GM23248 (cell line): Measurements from ENCODE around the gene ZNRF2. TPM values are rescaled to one million over a fixed set of nuclear protein-coding genes. Genes with fewer than 3 reads are reported as not detected.

Experiments
- DNase-seq: peaks from one replicate; pipeline ENCODE4 v3.0.0-alpha.2; 2015
- H2AFZ ChIP-seq: fragments of 200-600 bp; sonication (generic); 2 replicates; pipeline ENCODE4 v1.6.1; 2016; ENCODE audit warnings: antibody characterized with exemption
- H3F3A ChIP-seq: fragments of 200-600 bp; sonication (generic); 2 replicates; pipeline ENCODE4 v1.6.1; 2016; ENCODE audit warnings: mild to moderate bottlenecking, antibody characterized with exemption, mixed run types; ENCODE audit not compliant: insufficient read depth
- H3K27ac ChIP-seq: fragments of 200-600 bp; sonication (generic); 2 replicates; pipeline ENCODE4 v1.5.1; 2016; ENCODE audit warnings: mild to moderate bottlenecking
- H3K27me3 ChIP-seq: fragments of 200-600 bp; sonication (generic); replicated peaks from 2 replicates; pipeline ENCODE4 v1.6.1; 2016; ENCODE audit warnings: mild to moderate bottlenecking; ENCODE audit not compliant: insufficient read depth
- H3K36me3 ChIP-seq: fragments of 200-600 bp; sonication (generic); 2 replicates; pipeline ENCODE4 v1.6.1; 2016; ENCODE audit warnings: low read depth, mild to moderate bottlenecking
- H3K4me1 ChIP-seq: fragments of 200-600 bp; sonication (generic); 2 replicates; pipeline ENCODE4 v1.6.1; 2016; ENCODE audit warnings: mild to moderate bottlenecking; ENCODE audit not compliant: insufficient read depth
- H3K4me2 ChIP-seq: fragments of 200-600 bp; sonication (generic); one replicate; pipeline ENCODE4 v1.6.1; 2016; ENCODE audit warnings: mild to moderate bottlenecking; ENCODE audit not compliant: unreplicated experiment
- H3K4me3 ChIP-seq: fragments of 200-600 bp; sonication (generic); 2 replicates; pipeline ENCODE4 v1.5.1; 2016; ENCODE audit warnings: mild to moderate bottlenecking
- H3K79me2 ChIP-seq: fragments of 200-600 bp; sonication (generic); 2 replicates; pipeline ENCODE4 v1.6.1; 2016; ENCODE audit warnings: mild to moderate bottlenecking; ENCODE audit not compliant: insufficient read depth
- H3K9ac ChIP-seq: fragments of 200-600 bp; sonication (generic); 2 replicates; pipeline ENCODE4 v1.6.1; 2016; ENCODE audit warnings: mild to moderate bottlenecking
- H3K9me2 ChIP-seq: fragments of 200-600 bp; sonication (generic); 2 replicates; pipeline ENCODE4 v1.6.1; 2016; ENCODE audit warnings: mixed run types, mild to moderate bottlenecking, moderate library complexity; ENCODE audit not compliant: insufficient read depth
- H3K9me3 ChIP-seq: fragments of 200-600 bp; sonication (generic); one replicate; pipeline ENCODE4 v1.6.1; 2017; ENCODE audit warnings: low read depth
- H4K20me1 ChIP-seq: fragments of 200-600 bp; sonication (generic); 2 replicates; pipeline ENCODE4 v1.6.0; 2016; ENCODE audit not compliant: insufficient read depth
- EZH2 ChIP-seq: fragments of 200-600 bp; sonication (generic); IDR thresholded peaks from 2 replicates; pipeline ENCODE4 v1.6.1; 2018; ENCODE audit warnings: antibody characterized with exemption, mild to moderate bottlenecking; ENCODE audit not compliant: insufficient read depth, poor library complexity, severe bottlenecking
- EZH2phosphoT487 ChIP-seq: fragments of 200-600 bp; sonication (generic); IDR thresholded peaks from 2 replicates; pipeline ENCODE4 v1.6.1; 2018; ENCODE audit warnings: antibody characterized with exemption, moderate library complexity, mild to moderate bottlenecking, low read depth; ENCODE audit not compliant: insufficient read depth
- WGBS, 2 experiments: methylation state at CpG; one replicate each; pipeline ENCODE4 v1.1.6; 2015 to 2017; ENCODE audit warnings: low lambda C conversion rate in 2 of 2, low coverage in 1 of 2; ENCODE audit errors: missing lambda C conversion rate in 2 of 2; 5-methylcytosine and 5-hydroxymethylcytosine counted together
- in situ Hi-C: fragments of 300-500 bp; cut with MboI; formaldehyde crosslinking; loops from 2 replicates; pipeline ENCODE4 v1.15.0; 2020
- polyA plus RNA-seq: library from polyadenylated mRNA; unstranded; fragments of >200 nt; fragmentation: Nextera tagmentation; extraction: Ambion mirVana; gene quantifications from 2 replicates; pipeline ENCODE4 v1.2.1, GENCODE V29; 2016
- total RNA-seq: library from RNA; depleted of rRNA; stranded (reverse); fragments of >200 nt; shearing (Covaris generic); gene quantifications from 2 replicates; pipeline ENCODE4 v1.2.3, GENCODE V29; 2014

The ZNRF2 gene
- total and polyA plus RNA-seq, 2 experiments from 2014 or later = 0.25 to 6.5 TPM

GRCh38 chr7:30309302-30309701 is 24.9 kb downstream of the ZNRF2 start:
- Histone ChIP-seq H3K36me3 (no peaks in the 10 kb centered on the region), H3K9ac (no peak overlapping the region), H3K4me2 (no peak overlapping the region), H3K27me3 (no peaks in the 10 kb centered on the region), H4K20me1 (no peaks in the 10 kb centered on the region), H3K4me1 (no peaks in the 10 kb centered on the region), H2AFZ (no peak overlapping the region), H3K9me2 (no peaks in the 10 kb centered on the region), H3K27ac (no peak overlapping the region), H3K79me2 (peaks cover 8% of the 10 kb centered on the region; the same call in 1 of the 2 replicates), H3F3A (no peaks in the 10 kb centered on the region), H3K9me3 (no peaks in the 10 kb centered on the region), H3K4me3 (no peak overlapping the region)
- WGBS, 2 experiments = 94 to 100% methylated on average over 1 of the region's 1 CpG
- in situ Hi-C loops = no loop called here
- no peak for TF ChIP-seq EZH2
- no peak for TF ChIP-seq EZH2phosphoT487
- no peak for DNase-seq

- Histone ChIP-seq H3K27me3 (no peaks in the 10 kb centered on the region), H3K9ac (no peak overlapping the region), H3K79me2 (peaks cover 8% of the 10 kb centered on the region; the same call in 1 of the 2 replicates), H4K20me1 (no peaks in the 10 kb centered on the region), H2AFZ (no peak overlapping the region), H3K9me2 (no peaks in the 10 kb centered on the region), H3K27ac (no peak overlapping the region), H3K4me3 (no peak overlapping the region), H3K4me1 (no peaks in the 10 kb centered on the region), H3K9me3 (no peaks in the 10 kb centered on the region), H3K36me3 (no peaks in the 10 kb centered on the region), H3F3A (no peaks in the 10 kb centered on the region), H3K4me2 (no peak overlapping the region)
- no peak for TF ChIP-seq EZH2phosphoT487
- TF ChIP-seq EZH2 = no peak
- DNase-seq = no peak
- in situ Hi-C loops = no loop called here
- WGBS, 2 experiments = 91 to 93% methylated on average over 2 of the region's 2 CpGs
Measured at GRCh38 chr7:30309842-30310435, 25.5 kb downstream of the ZNRF2 start.

- Histone ChIP-seq H3K4me1 (no peaks in the 10 kb centered on the region), H3K79me2 (peaks cover 12% of the 10 kb centered on the region; the same call in 1 of the 2 replicates), H3K27me3 (no peaks in the 10 kb centered on the region), H4K20me1 (no peaks in the 10 kb centered on the region), H3F3A (no peaks in the 10 kb centered on the region), H3K9me2 (no peaks in the 10 kb centered on the region), H2AFZ (no peak overlapping the region), H3K4me2 (no peak overlapping the region), H3K4me3 (no peak overlapping the region), H3K9me3 (no peaks in the 10 kb centered on the region), H3K27ac (no peak overlapping the region), H3K9ac (no peak overlapping the region), H3K36me3 (no peaks in the 10 kb centered on the region)
- 96 to 97% methylated on average over 9 of the region's 9 CpGs for WGBS, 2 experiments
- in situ Hi-C loops = no loop called here
- no peak for DNase-seq
- TF ChIP-seq EZH2phosphoT487 = no peak
- TF ChIP-seq EZH2 = no peak
Measured at GRCh38 chr7:30310674-30311362, 26.4 kb downstream of the ZNRF2 start.

GRCh38 chr7:30312178-30312577 is 27.8 kb downstream of the ZNRF2 start:
- H3F3A ChIP-seq = no peaks in the 10 kb centered on the region
- H3K4me1 ChIP-seq = no peaks in the 10 kb centered on the region
- H3K9me2 ChIP-seq = no peaks in the 10 kb centered on the region
- H3K27me3 ChIP-seq = no peaks in the 10 kb centered on the region
- in situ Hi-C loops = no loop called here
- H3K27ac ChIP-seq = no peak overlapping the region
- H3K4me3 ChIP-seq = no peak overlapping the region
- H3K36me3 ChIP-seq = no peaks in the 10 kb centered on the region
- DNase-seq = no peak
- TF ChIP-seq EZH2 (no peak), EZH2phosphoT487 (no peak)
- H2AFZ ChIP-seq = no peak overlapping the region
- no peak overlapping the region for H3K9ac ChIP-seq
- H3K4me2 ChIP-seq = no peak overlapping the region
- H3K9me3 ChIP-seq = no peaks in the 10 kb centered on the region
- 97% methylated on average over 3 of the region's 3 CpGs for WGBS, 2 experiments
- peaks cover 12% of the 10 kb centered on the region; the same call in 1 of the 2 replicates for H3K79me2 ChIP-seq
- H4K20me1 ChIP-seq = no peaks in the 10 kb centered on the region
